Nephron progenitor cell (in vitro differentiated cells): Measurements from ENCODE around the gene PASK.

Experiments
- DNase-seq: peaks from one replicate; pipeline ENCODE4 v3.0.0; 2021
- H3K27ac Mint-ChIP-seq: 2 replicates; pipeline ENCODE4 v1.8.0; 2021; ENCODE audit warnings: mild to moderate bottlenecking, moderate library complexity, mixed read lengths
- H3K27me3 Mint-ChIP-seq: 2 replicates; pipeline ENCODE4 v1.8.0; 2021; ENCODE audit warnings: mild to moderate bottlenecking, low read depth, mixed read lengths; ENCODE audit not compliant: poor library complexity
- H3K36me3 Mint-ChIP-seq: 2 replicates; pipeline ENCODE4 v1.8.0; 2021; ENCODE audit warnings: low read depth, mixed read lengths
- H3K4me1 Mint-ChIP-seq: 2 replicates; pipeline ENCODE4 v1.8.0; 2021; ENCODE audit warnings: mixed read lengths
- H3K4me3 Mint-ChIP-seq: 2 replicates; pipeline ENCODE4 v1.8.0; 2021; ENCODE audit warnings: mild to moderate bottlenecking, moderate library complexity, mixed read lengths
- H3K9me3 Mint-ChIP-seq: 2 replicates; pipeline ENCODE4 v1.8.0; 2021; ENCODE audit warnings: mild to moderate bottlenecking, moderate library complexity, mixed read lengths
- CTCF ChIP-seq: fragments of 200-600 bp; sonication (generic); IDR thresholded peaks from 2 replicates; pipeline ENCODE4 v1.5.0; 2021; ENCODE audit warnings: antibody characterized with exemption

The PASK gene

GRCh38 chr2:241064008-241064801 is 85.1 kb downstream of the PASK start:
- TF ChIP-seq CTCF: no peak
- Mint-ChIP-seq H3K27me3 (peaks cover 75% of the 10 kb centered on the region), H3K27ac (peak overlapping the region; percentile 39), H3K36me3 (no peaks in the 10 kb centered on the region), H3K4me3 (no peak overlapping the region), H3K9me3 (no peaks in the 10 kb centered on the region), H3K4me1 (no peaks in the 10 kb centered on the region)
- DNase-seq: no peak

DNA sequence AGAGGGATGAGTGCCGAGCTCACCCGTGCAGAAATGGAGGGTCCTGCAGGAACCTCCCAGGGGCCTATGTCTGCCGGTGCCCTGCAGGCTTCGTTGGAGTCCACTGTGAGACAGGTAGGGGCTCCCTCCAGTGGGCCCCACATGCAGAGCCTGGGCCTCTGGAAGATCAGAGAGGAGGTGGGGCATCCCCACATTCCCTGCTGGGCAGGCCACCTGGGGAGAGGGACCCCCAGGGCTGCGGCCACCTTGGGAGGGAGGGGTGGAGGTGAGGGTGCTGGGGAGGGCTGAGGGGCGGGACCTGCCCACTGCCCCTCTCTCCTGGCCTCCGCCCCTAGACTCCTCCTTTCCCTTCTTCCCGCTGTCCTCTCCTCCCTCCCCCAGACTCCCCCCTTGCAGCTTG is 85.7 kb downstream of the PASK start:
- Mint-ChIP-seq H3K27ac (no peak overlapping the region), H3K4me1 (no peaks in the 10 kb centered on the region), H3K4me3 (no peak overlapping the region), H3K9me3 (no peaks in the 10 kb centered on the region), H3K27me3 (peaks cover 78% of the 10 kb centered on the region), H3K36me3 (no peaks in the 10 kb centered on the region)
- no peak for TF ChIP-seq CTCF
- no peak for DNase-seq

- DNase-seq: no peak
- Mint-ChIP-seq H3K4me3 (no peak overlapping the region), H3K36me3 (no peaks in the 10 kb centered on the region), H3K4me1 (no peaks in the 10 kb centered on the region), H3K27me3 (peaks cover 78% of the 10 kb centered on the region), H3K9me3 (no peaks in the 10 kb centered on the region), H3K27ac (no peak overlapping the region)
- no peak for TF ChIP-seq CTCF
Measured at GRCh38 chr2:241063093-241063551, 86.2 kb downstream of the PASK start.

DNA sequence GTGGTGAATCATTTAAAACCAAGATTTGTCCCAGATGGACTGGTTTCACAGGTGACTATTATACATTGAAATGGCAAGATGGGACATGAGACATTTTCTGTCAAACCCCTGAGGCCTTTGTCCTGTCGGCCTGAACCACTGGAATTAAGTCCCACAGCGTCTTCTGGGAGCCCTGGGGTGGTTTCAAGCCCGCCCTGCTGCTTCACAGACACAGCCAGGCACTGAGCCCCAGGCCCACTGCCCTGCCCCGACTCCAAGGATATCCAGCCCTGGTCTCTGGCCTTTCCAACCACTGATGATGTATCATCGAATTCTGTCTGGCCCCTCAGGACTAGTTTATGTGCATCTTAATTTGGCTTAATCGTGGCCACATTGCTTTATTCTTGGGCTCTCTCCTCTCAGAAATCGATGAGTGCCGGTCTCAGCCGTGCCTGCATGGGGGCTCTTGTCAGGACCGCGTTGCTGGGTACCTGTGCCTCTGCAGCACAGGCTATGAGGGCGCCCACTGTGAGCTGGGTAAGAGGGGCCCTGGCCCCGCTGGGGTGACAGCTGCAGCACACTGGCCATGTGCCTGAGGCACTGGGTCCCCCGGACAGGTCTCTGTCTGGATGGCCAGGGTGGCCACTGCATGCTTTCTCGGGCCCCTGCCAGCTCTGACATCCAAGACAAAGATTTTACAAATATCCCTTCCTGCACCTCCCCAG is 86.7 kb downstream of the PASK start:
- no peaks in the 10 kb centered on the region for H3K9me3 Mint-ChIP-seq
- no peak for DNase-seq
- peaks cover 76% of the 10 kb centered on the region for H3K27me3 Mint-ChIP-seq
- no peaks in the 10 kb centered on the region for H3K36me3 Mint-ChIP-seq
- no peak overlapping the region for H3K4me3 Mint-ChIP-seq
- TF ChIP-seq CTCF: no peak
- no peaks in the 10 kb centered on the region for H3K4me1 Mint-ChIP-seq
- no peak overlapping the region for H3K27ac Mint-ChIP-seq

DNA sequence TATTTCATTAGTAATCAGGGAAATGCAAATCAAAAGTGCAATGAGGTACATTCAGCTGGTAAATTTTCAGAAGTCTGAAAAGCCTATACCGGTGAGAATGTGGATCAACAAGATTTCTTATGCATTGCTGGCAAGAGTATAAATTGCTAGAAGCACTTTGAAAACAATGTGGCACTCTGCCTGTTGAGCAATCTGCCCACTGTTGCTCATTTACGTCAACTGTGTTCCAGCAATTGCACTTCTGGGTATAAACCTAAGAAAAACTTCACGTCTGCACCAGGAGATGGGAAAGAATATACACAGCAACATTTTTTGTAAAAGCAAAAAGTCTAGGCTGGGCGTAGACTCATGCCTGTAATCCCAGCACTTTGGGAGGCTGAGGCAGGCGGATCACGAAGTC is 88.0 kb downstream of the PASK start:
- Mint-ChIP-seq H3K36me3 (no peaks in the 10 kb centered on the region), H3K4me1 (no peaks in the 10 kb centered on the region), H3K27ac (no peak overlapping the region), H3K9me3 (no peaks in the 10 kb centered on the region), H3K4me3 (no peak overlapping the region), H3K27me3 (peaks cover 79% of the 10 kb centered on the region)
- DNase-seq: no peak
- no peak for TF ChIP-seq CTCF
